IMR-90 (cell line): ENCODE data around the gene KRTAP19-1.

ENCODE experiments used
- BHLHE40 ChIP-seq: fragments of 150-350 bp; IDR thresholded peaks from 2 replicates; pipeline ENCODE4 v1.6.1; 2016; ENCODE audit warnings: mild to moderate bottlenecking, low read depth, low read length
- CEBPB ChIP-seq: IDR thresholded peaks from 2 replicates; pipeline ENCODE4 v1.6.1; 2012; ENCODE audit warnings: low read depth, low read length, improper control_type of control experiment
- CHD1 ChIP-seq: IDR thresholded peaks from 2 replicates; pipeline ENCODE4 v1.6.1; 2012; ENCODE audit warnings: low read depth, low read length, improper control_type of control experiment
- CTCF ChIP-seq: conservative IDR thresholded peaks from 2 replicates; pipeline ENCODE4 v1.5.1; 2012; ENCODE audit warnings: mild to moderate bottlenecking, low read depth, low read length, improper control_type of control experiment
- MAFK ChIP-seq: IDR thresholded peaks from 2 replicates; pipeline ENCODE4 v1.6.1; 2012; ENCODE audit warnings: low read depth, low read length, improper control_type of control experiment
- MAZ ChIP-seq: IDR thresholded peaks from 2 replicates; pipeline ENCODE4 v1.6.1; 2012; ENCODE audit warnings: low read depth, mild to moderate bottlenecking, low read length, improper control_type of control experiment, moderate library complexity, borderline replicate concordance
- MXI1 ChIP-seq: IDR thresholded peaks from 2 replicates; pipeline ENCODE4 v1.6.1; 2012; ENCODE audit warnings: low read depth, mild to moderate bottlenecking, low read length, moderate library complexity, borderline replicate concordance
- NFE2L2 ChIP-seq: fragments of 150-350 bp; IDR thresholded peaks from 2 replicates; pipeline ENCODE4 v1.6.1; 2016; ENCODE audit warnings: low read depth, mild to moderate bottlenecking, low read length
- POLR2A ChIP-seq: IDR thresholded peaks from 2 replicates; pipeline ENCODE4 v1.6.1; 2012; ENCODE audit warnings: mild to moderate bottlenecking, low read depth, low read length
- RAD21 ChIP-seq: IDR thresholded peaks from 2 replicates; pipeline ENCODE4 v1.6.1; 2012; ENCODE audit warnings: low read length, improper control_type of control experiment
- RCOR1 ChIP-seq: IDR thresholded peaks from 2 replicates; pipeline ENCODE4 v1.6.1; 2012; ENCODE audit warnings: mild to moderate bottlenecking, low read length, improper control_type of control experiment; ENCODE audit not compliant: insufficient replicate concordance
- RFX5 ChIP-seq: IDR thresholded peaks from 2 replicates; pipeline ENCODE4 v1.8.0; 2012; ENCODE audit warnings: low read depth, mild to moderate bottlenecking, low read length, moderate library complexity
- SMC3 ChIP-seq: fragments of 150-350 bp; IDR thresholded peaks from 2 replicates; pipeline ENCODE4 v1.6.1; 2016; ENCODE audit warnings: low read depth, mild to moderate bottlenecking, antibody characterized with exemption, low read length, moderate library complexity
- USF2 ChIP-seq: fragments of 150-350 bp; IDR thresholded peaks from 2 replicates; pipeline ENCODE4 v1.6.1; 2017; ENCODE audit warnings: mild to moderate bottlenecking, antibody characterized with exemption, low read length, low read depth

GRCh38 chr21:30497065-30497464, 16.9 kb upstream of the KRTAP19-1 start, which contains the start of gene KRTAP19-4:
- TF ChIP-seq POLR2A: no peak
- TF ChIP-seq CTCF: no peak
- no peak for TF ChIP-seq RFX5
- no peak for TF ChIP-seq RAD21
- TF ChIP-seq CHD1: no peak
- no peak for TF ChIP-seq RCOR1
- no peak for TF ChIP-seq CEBPB
- no peak for TF ChIP-seq SMC3
- no peak for TF ChIP-seq MAZ
- no peak for TF ChIP-seq USF2
- no peak for TF ChIP-seq BHLHE40
- TF ChIP-seq MAFK: no peak
- no peak for TF ChIP-seq MXI1
- no peak for TF ChIP-seq NFE2L2
